Measurements from ENCODE around the gene SNTA1.
A peak's percentile ranks its signal among the peaks of the same experiment; 100 is the strongest.

DNA sequence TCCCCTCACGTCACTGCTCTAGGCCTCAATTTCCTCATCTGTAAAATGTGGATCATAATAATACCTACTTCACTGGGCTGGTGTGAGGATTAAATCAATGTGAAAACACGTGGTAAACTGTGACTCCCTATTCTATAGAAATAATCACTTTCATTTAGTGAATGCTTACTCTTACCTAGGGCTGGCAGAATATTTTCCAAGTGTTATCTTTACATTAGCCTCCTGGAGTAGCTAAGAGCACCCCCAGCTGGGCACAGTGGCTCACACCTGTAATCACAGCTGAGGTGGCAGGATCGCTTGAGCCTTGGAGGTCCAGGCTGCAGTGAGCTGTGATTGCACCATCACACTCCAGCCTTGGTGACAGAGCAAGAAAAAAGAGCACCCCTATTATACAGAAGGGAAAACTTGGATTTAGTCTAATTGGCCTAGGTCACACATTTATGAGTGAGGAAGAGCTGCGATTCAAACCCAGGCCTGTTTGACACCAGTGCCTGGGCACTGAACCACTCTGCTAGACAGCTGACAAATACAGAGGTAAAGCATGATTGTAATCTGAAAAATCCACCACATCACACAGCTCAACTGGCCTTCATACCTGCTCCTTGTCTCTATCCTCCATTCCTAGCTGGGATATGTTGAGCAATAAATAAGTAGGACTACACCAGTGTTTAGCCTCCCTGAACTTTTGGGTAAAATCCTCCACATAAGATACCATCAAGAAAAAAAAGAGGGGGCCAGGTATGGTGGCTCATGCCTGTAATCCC, 1.4 kb upstream of the SNTA1 start:
- TF ChIP-seq, protein P1, sequence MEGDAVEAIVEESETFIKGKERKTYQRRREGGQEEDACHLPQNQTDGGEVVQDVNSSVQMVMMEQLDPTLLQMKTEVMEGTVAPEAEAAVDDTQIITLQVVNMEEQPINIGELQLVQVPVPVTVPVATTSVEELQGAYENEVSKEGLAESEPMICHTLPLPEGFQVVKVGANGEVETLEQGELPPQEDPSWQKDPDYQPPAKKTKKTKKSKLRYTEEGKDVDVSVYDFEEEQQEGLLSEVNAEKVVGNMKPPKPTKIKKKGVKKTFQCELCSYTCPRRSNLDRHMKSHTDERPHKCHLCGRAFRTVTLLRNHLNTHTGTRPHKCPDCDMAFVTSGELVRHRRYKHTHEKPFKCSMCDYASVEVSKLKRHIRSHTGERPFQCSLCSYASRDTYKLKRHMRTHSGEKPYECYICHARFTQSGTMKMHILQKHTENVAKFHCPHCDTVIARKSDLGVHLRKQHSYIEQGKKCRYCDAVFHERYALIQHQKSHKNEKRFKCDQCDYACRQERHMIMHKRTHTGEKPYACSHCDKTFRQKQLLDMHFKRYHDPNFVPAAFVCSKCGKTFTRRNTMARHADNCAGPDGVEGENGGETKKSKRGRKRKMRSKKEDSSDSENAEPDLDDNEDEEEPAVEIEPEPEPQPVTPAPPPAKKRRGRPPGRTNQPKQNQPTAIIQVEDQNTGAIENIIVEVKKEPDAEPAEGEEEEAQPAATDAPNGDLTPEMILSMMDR (IDR thresholded peaks at IDR 0.05) = peak; percentile 27; the same call in 1 of the 2 replicates
- TF ChIP-seq, protein P2, sequence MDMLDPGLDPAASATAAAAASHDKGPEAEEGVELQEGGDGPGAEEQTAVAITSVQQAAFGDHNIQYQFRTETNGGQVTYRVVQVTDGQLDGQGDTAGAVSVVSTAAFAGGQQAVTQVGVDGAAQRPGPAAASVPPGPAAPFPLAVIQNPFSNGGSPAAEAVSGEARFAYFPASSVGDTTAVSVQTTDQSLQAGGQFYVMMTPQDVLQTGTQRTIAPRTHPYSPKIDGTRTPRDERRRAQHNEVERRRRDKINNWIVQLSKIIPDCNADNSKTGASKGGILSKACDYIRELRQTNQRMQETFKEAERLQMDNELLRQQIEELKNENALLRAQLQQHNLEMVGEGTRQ (IDR thresholded peaks at IDR 0.05; ENCODE audit: borderline replicate concordance, low read depth, low read length) = no peak
- TF ChIP-seq YY1 (IDR thresholded peaks at IDR 0.05; ENCODE audit: low read depth) (no peak), RAD21 (IDR thresholded peaks at IDR 0.05; ENCODE audit: low read length) (peak; percentile 39; the same call in 1 of the 2 replicates), FOXJ3 (CRISPR knock-in tag; IDR thresholded peaks at IDR 0.05) (no peak), POLR2AphosphoS5 (IDR thresholded peaks at IDR 0.05; ENCODE audit: low read depth, low read length) (no peak), RCOR1 (IDR thresholded peaks at IDR 0.05; ENCODE audit: low read length) (no peak), SIN3A (IDR thresholded peaks at IDR 0.05; ENCODE audit: borderline replicate concordance, low read depth, low read length) (no peak), FOXM1 (IDR thresholded peaks at IDR 0.05; ENCODE audit: low read depth) (no peak), EP300 (IDR thresholded peaks at IDR 0.05; ENCODE audit: borderline replicate concordance in 1 of 2, low read depth in 1 of 2, low read length in 1 of 2) (no peak), RFX5 (IDR thresholded peaks at IDR 0.05; ENCODE audit: low read length) (no peak), NFIC (IDR thresholded peaks at IDR 0.05; ENCODE audit: borderline replicate concordance) (no peak), MXI1 (IDR thresholded peaks at IDR 0.05; ENCODE audit: low read depth, low read length) (no peak)

Measured in SK-N-SH (cell line).